ENCODE measurements around the gene CCNF. TPM values are rescaled to one million over a fixed set of nuclear protein-coding genes. Genes with fewer than 3 reads are reported as not detected.
"Not testable (repeated sequence)": the region's sequence is repeated elsewhere in the genome, so short reads cannot be mapped to it uniquely, and the experiment has no call there.

The CCNF gene
- total RNA-seq, 1 donor from 2014 or later: 48.9 TPM

GRCh38 chr16:2472885-2473445, 43.7 kb downstream of the CCNF start:
- Mint-ChIP-seq H3K9me3 (no peaks in the 10 kb centered on the region), H3K36me3 (ENCODE audit: low read depth) (no peaks in the 10 kb centered on the region), H3K27me3 (ENCODE audit: low read depth) (peaks cover 24% of the 10 kb centered on the region)

GRCh38 chr16:2473446-2473926, 44.2 kb downstream of the CCNF start:
- no peak overlapping the region for H3K27ac Mint-ChIP-seq
- H3K27me3 Mint-ChIP-seq (ENCODE audit: low read depth): peaks cover 20% of the 10 kb centered on the region
- intact Hi-C loops (cut with micrococcal nuclease): no loop called here
- H3K4me1 Mint-ChIP-seq (ENCODE audit: low read depth): peaks cover 16% of the 10 kb centered on the region
- H3K4me3 Mint-ChIP-seq (ENCODE audit: low read depth): peak overlapping the region; percentile 70
- H3K36me3 Mint-ChIP-seq (ENCODE audit: low read depth): no peaks in the 10 kb centered on the region
- peak; percentile 23 for DNase-seq (ENCODE audit: low spot score)
- H3K9me3 Mint-ChIP-seq: no peaks in the 10 kb centered on the region

More at GRCh38 chr16:2472885-2473445, 43.7 kb downstream of the CCNF start:
- Mint-ChIP-seq H3K27ac (no peak overlapping the region), H3K4me3 (ENCODE audit: low read depth) (peak overlapping the region; percentile 70), H3K4me1 (ENCODE audit: low read depth) (peaks cover 18% of the 10 kb centered on the region)
- no peak for DNase-seq (ENCODE audit: low spot score)
- intact Hi-C loops (cut with micrococcal nuclease): no loop called here

DNA sequence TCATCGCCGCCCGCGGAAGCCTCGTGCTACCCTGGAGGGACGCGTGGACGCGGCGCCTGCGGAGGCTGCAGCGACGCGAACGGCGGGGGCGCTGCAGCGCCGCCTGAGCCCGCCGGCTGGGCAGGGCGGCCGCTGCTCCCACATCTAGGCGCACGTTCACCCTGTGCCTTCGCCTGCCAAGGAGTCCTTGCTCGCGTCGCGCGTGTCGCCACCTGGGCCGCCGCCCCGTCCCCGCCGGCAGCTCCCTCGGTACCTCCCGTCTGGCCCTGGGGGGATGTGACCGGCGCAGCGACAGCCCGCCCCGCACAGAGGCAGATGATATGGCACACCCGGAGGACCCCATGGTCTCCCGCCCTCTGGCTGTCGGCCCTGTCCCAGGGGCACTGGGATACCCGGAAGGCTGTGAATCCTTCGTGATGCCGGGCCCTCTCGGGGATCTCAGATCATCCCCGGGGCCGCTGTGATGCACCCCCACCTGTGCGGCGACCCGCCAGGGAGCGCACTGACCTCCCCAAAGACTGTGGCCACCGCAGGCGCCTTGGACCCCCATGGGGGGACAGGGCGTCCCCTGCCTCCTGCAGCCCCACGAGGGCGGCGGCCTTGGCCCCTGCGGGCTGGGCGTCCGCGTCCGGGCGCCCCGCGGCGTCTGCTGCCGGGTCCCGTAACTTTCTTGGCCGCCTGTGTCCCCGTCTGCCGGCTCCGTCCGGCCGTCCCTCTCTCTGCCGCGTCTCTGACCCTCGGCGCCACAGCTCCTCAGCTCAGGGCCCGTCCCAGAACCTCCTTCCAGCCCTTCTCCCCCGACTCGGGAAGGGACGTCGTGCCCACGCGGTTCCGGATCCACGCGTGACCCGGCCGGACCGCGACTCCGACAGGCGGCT, 45.0 kb downstream of the CCNF start:
- Mint-ChIP-seq H3K4me3 (ENCODE audit: low read depth) (peak overlapping the region; percentile 76), H3K4me1 (ENCODE audit: low read depth) (peaks cover 16% of the 10 kb centered on the region), H3K27ac (no peak overlapping the region), H3K9me3 (no peaks in the 10 kb centered on the region), H3K36me3 (ENCODE audit: low read depth) (no peaks in the 10 kb centered on the region), H3K27me3 (ENCODE audit: low read depth) (peaks cover 19% of the 10 kb centered on the region)
- intact Hi-C loops (cut with micrococcal nuclease): no loop called here
- DNase-seq (ENCODE audit: low spot score): peak; percentile 53

DNA sequence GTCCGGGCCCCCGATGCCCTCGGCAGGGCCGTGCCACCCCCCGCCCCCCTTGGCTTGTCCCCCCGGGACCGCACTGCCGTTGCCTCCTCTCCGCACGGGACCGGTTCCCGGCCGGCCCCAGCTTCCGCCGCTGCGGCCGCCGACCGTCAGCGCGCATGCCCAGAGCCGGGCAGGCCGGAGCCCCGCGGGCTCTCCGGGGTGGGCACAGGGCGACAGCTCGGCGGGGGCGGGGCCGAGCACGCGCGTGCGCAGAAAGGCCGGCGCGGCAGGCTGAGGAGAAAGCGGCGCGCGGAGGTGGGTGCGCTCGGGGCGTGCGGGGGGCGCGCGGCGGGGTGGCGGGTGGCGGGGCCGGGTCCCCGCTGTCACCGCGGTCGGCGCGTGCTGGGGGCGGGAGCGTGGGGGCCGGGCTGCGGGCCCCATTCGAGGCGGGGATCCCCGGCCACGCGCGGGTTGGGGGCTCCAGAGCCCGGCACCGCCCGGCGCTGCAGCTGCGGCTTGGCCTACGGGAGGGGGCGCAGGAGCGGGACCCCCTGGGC, 45.7 kb downstream of the CCNF start, which contains the start of gene TBC1D24:
Gene TBC1D24, plus strand, starts transcription at position 251 of the 536 bp plus-strand sequence. CDS start 21,022 bp downstream, outside the sequence.
- Mint-ChIP-seq H3K27ac (no peak within 1 kb of the TSS), H3K9me3 (no peaks in the 10 kb centered on the region), H3K4me3 (ENCODE audit: low read depth) (peak within 1 kb of the TSS; percentile 76), H3K4me1 (ENCODE audit: low read depth) (peaks cover 16% of the 10 kb centered on the region), H3K36me3 (ENCODE audit: low read depth) (no peaks in the 10 kb centered on the region), H3K27me3 (ENCODE audit: low read depth) (peaks cover 14% of the 10 kb centered on the region)
- intact Hi-C loops (cut with micrococcal nuclease): no loop called here
- peak; percentile 77 for DNase-seq (ENCODE audit: low spot score)

DNA sequence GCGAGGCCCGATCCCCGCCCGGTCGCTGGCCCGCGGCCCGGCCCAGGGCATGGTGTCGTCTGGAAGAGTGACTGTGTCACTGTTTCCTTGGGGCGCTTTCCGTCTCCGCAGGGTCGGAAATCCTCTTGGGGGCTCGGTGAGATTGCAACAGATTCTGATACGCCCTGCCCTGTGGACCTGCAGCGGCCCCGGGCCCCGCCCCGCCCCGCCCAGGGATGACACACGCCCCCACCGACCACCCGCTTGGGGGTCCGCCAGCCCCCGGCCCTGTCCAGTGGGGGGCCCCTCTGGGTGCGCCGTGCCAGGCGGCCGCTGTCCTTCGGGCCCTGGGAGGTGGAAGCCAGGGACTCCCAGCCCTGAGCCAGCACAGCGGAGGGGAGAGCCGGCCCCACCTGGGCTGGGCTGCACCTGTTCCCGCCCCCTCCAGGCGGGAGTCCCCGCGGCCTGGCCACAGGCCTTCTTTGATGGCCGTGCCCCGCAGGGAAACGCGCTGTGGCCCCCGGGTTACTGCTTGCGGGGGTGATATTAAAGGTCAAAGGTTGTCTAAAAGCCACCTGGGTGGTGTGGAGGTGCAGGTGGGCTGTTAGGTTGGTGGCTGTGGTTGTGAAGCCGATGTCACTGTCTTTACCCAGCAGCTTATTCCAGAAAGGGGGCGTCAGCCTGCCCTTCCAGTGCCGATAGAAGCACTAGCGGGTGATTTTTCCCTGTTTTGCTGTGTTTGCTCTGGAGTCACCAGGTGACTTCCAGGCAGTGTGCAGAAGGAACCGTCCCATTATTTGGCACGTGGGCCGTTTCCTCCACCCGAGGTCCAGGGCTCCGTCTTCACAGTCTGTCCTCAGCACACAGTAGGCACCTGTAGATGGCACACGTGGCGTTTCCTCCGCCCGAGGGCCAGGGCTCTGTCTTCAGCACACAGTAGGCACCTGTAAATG, 46.4 kb downstream of the CCNF start:
- no peaks in the 10 kb centered on the region for H3K9me3 Mint-ChIP-seq
- H3K4me3 Mint-ChIP-seq (ENCODE audit: low read depth): peak overlapping the region; percentile 58
- no peaks in the 10 kb centered on the region for H3K36me3 Mint-ChIP-seq (ENCODE audit: low read depth)
- intact Hi-C loops (cut with micrococcal nuclease): no loop called here
- DNase-seq (ENCODE audit: low spot score): peak; percentile 25
- peaks cover 16% of the 10 kb centered on the region for H3K4me1 Mint-ChIP-seq (ENCODE audit: low read depth)
- H3K27ac Mint-ChIP-seq: no peak overlapping the region
- peaks cover 6% of the 10 kb centered on the region for H3K27me3 Mint-ChIP-seq (ENCODE audit: low read depth)

- Mint-ChIP-seq H3K9me3 (no peaks in the 10 kb centered on the region), H3K4me3 (ENCODE audit: low read depth) (peak overlapping the region; percentile 58), H3K27me3 (ENCODE audit: low read depth) (peaks cover 6% of the 10 kb centered on the region), H3K36me3 (ENCODE audit: low read depth) (no peaks in the 10 kb centered on the region), H3K4me1 (ENCODE audit: low read depth) (peaks cover 16% of the 10 kb centered on the region), H3K27ac (no peak overlapping the region)
- DNase-seq (ENCODE audit: low spot score): no peak
- intact Hi-C loops (cut with micrococcal nuclease): no loop called here
Measured at GRCh38 chr16:2476345-2476720, 47.1 kb downstream of the CCNF start.

- Mint-ChIP-seq H3K4me3 (ENCODE audit: low read depth) (peak overlapping the region; percentile 42), H3K27me3 (ENCODE audit: low read depth) (peaks cover 6% of the 10 kb centered on the region), H3K9me3 (no peaks in the 10 kb centered on the region), H3K4me1 (ENCODE audit: low read depth) (peaks cover 16% of the 10 kb centered on the region), H3K36me3 (ENCODE audit: low read depth) (no peaks in the 10 kb centered on the region), H3K27ac (no peak overlapping the region)
- no peak for DNase-seq (ENCODE audit: low spot score)
- intact Hi-C loops (cut with micrococcal nuclease): no loop called here
Measured at GRCh38 chr16:2476741-2477140, 47.5 kb downstream of the CCNF start.

DNA sequence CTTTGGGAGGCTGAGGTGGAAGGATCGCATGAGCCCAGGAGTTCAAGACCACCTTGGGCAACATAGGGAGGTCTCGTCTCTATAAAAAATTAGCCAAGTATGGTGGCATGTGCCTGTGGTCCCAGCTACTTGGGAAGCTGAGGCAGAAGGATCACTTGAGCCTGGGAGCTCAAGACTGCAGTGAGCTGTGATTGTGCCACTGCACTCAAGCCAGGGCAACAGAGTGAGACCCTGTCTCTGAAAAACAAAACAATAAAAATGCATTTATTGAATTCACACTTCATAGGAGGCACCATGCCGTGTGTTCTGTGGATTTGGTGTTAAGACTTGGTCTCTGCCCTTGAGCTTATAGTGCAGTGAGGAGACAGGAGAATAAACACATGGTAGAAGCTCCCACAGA, 48.1 kb downstream of the CCNF start:
- intact Hi-C loops (cut with micrococcal nuclease): no loop called here
- Mint-ChIP-seq H3K36me3 (ENCODE audit: low read depth) (no peaks in the 10 kb centered on the region), H3K4me3 (ENCODE audit: low read depth) (no peak overlapping the region), H3K27me3 (ENCODE audit: low read depth) (peaks cover 6% of the 10 kb centered on the region), H3K4me1 (ENCODE audit: low read depth) (peaks cover 16% of the 10 kb centered on the region), H3K27ac (no peak overlapping the region), H3K9me3 (no peaks in the 10 kb centered on the region)
- DNase-seq (ENCODE audit: low spot score): no peak

GRCh38 chr16:2478279-2478678, 49.0 kb downstream of the CCNF start:
- no peaks in the 10 kb centered on the region for H3K9me3 Mint-ChIP-seq
- intact Hi-C loops (cut with micrococcal nuclease): no loop called here

DNA sequence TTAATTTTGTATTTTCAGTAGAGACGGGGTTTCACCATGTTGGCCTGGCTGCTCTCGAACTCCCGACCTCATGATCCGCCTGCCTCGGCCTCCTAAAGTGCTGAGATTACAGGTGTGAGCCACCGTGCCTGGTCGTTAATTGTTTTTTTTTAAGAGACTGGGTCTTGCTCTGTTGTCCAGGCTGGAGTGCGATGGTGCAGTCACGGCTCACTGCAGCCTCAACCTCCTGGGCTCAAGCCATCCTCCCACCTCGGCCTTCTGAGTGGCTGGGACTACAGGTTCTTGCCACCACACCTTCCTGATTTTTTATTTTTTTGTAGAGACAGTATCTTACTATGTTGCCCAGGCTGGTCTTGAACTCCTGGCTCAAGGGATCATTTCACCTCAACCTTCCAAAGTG, 50.7 kb downstream of the CCNF start:
- H3K36me3 Mint-ChIP-seq (ENCODE audit: low read depth); H3K27me3 Mint-ChIP-seq (ENCODE audit: low read depth); H3K27ac Mint-ChIP-seq; H3K4me3 Mint-ChIP-seq (ENCODE audit: low read depth); DNase-seq (ENCODE audit: low spot score); H3K9me3 Mint-ChIP-seq; intact Hi-C loops (cut with micrococcal nuclease): not testable (repeated sequence)
- H3K4me1 Mint-ChIP-seq (ENCODE audit: low read depth): peaks cover 14% of the 10 kb centered on the region

More at GRCh38 chr16:2478279-2478678, 49.0 kb downstream of the CCNF start:
- no peak for DNase-seq (ENCODE audit: low spot score)
- Mint-ChIP-seq H3K4me1 (ENCODE audit: low read depth) (peaks cover 14% of the 10 kb centered on the region), H3K27ac (no peak overlapping the region), H3K27me3 (ENCODE audit: low read depth) (peaks cover 2% of the 10 kb centered on the region), H3K36me3 (ENCODE audit: low read depth) (no peaks in the 10 kb centered on the region), H3K4me3 (ENCODE audit: low read depth) (no peak overlapping the region)

DNA sequence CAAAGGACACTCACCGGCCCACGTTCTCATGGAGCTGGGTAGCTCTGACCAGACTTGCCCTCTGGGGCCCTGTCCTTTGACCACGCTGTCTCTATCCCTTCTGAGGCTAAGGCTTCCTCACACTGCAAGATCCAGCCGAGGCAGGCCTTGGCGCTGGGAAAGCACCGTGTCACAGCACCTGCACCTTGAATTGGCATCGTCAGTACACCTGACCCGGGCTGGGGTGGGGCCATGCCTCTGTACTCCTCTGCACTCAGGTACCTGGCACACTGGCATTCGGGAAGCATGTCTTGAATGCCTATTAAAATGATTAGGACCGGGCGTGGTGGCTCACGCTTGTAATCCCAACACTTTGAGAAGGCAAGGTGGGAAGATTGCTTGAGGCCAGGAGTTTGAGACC, 51.7 kb downstream of the CCNF start:
- H3K36me3 Mint-ChIP-seq (ENCODE audit: low read depth): no peaks in the 10 kb centered on the region
- no peak overlapping the region for H3K4me3 Mint-ChIP-seq (ENCODE audit: low read depth)
- H3K9me3 Mint-ChIP-seq: no peaks in the 10 kb centered on the region
- H3K27me3 Mint-ChIP-seq (ENCODE audit: low read depth): no peaks in the 10 kb centered on the region
- H3K27ac Mint-ChIP-seq: no peak overlapping the region
- DNase-seq (ENCODE audit: low spot score): no peak
- intact Hi-C loops (cut with micrococcal nuclease): no loop called here
- peaks cover 12% of the 10 kb centered on the region for H3K4me1 Mint-ChIP-seq (ENCODE audit: low read depth)

DNA sequence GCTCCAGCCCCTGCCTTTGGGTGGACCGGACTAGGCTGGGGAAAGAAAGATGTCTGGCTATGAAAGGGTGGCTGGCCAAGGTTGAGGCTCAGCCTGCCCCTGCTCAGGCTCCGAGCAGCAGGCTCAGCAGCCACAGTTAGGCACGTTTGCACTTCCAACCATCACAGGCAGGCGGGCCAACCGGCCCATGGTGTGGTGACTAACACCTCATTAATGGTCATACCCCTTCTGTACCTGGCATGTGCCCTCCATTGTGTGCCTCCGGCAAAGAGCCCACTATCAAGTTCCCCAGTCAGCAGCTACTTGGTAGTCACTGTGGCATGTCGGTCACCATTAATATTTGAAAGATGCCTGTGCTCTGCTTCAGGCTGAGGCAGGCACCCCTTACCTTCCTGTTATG, 52.4 kb downstream of the CCNF start:
- intact Hi-C loops (cut with micrococcal nuclease): no loop called here
- no peaks in the 10 kb centered on the region for H3K36me3 Mint-ChIP-seq (ENCODE audit: low read depth)
- no peak overlapping the region for H3K4me3 Mint-ChIP-seq (ENCODE audit: low read depth)
- H3K27ac Mint-ChIP-seq: no peak overlapping the region
- no peak for DNase-seq (ENCODE audit: low spot score)
- peaks cover 5% of the 10 kb centered on the region for H3K4me1 Mint-ChIP-seq (ENCODE audit: low read depth)
- H3K9me3 Mint-ChIP-seq: no peaks in the 10 kb centered on the region
- no peaks in the 10 kb centered on the region for H3K27me3 Mint-ChIP-seq (ENCODE audit: low read depth)

All from activated T-helper 2 cell treated with anti-CD3 and anti-CD28 coated beads, Interferon-gamma antibody, Interleukin-2, Interleukin-4, amounts not matched to agents 10 μg/mL and 5 μg/mL and 100 μg/mL, durations not matched to agents 14 hours and 24 hours and 36 hours (primary cell).